ENCODE measurements around the gene FHOD3.
"Not testable (repeated sequence)": the region's sequence is repeated elsewhere in the genome, so short reads cannot be mapped to it uniquely, and the experiment has no call there.

FHOD3 gene

GRCh38 chr18:36460854-36461253 lies 163.3 kb downstream of the FHOD3 start:
- no peak overlapping the region for H3K4me3 Mint-ChIP-seq

GRCh38 chr18:36461551-36461987 lies 164.1 kb downstream of the FHOD3 start:
- DNase-seq (ENCODE audit: low spot score in 2 of 2) (no peak), ATAC-seq (ENCODE audit: low read depth) (no peak)
- Mint-ChIP-seq H3K9me3 (no peaks in the 10 kb centered on the region), H3K4me3 (no peak overlapping the region), H3K27me3 (peaks cover 4% of the 10 kb centered on the region), H3K36me3 (no peaks in the 10 kb centered on the region), H3K4me1 (peaks cover 3% of the 10 kb centered on the region), H3K27ac (no peak overlapping the region)

More at GRCh38 chr18:36460854-36461253, 163.3 kb downstream of the FHOD3 start:
- peaks cover 3% of the 10 kb centered on the region for H3K4me1 Mint-ChIP-seq
- no peak for DNase-seq (ENCODE audit: low spot score in 2 of 2)
- H3K27me3 Mint-ChIP-seq = peaks cover 4% of the 10 kb centered on the region
- H3K27ac Mint-ChIP-seq = no peak overlapping the region
- no peaks in the 10 kb centered on the region for H3K9me3 Mint-ChIP-seq
- H3K36me3 Mint-ChIP-seq = no peaks in the 10 kb centered on the region
- ATAC-seq (ENCODE audit: low read depth) = no peak

- not testable (repeated sequence) for DNase-seq (ENCODE audit: low spot score in 2 of 2); H3K36me3 Mint-ChIP-seq; H3K27ac Mint-ChIP-seq; H3K27me3 Mint-ChIP-seq; H3K9me3 Mint-ChIP-seq; H3K4me1 Mint-ChIP-seq; H3K4me3 Mint-ChIP-seq; ATAC-seq (ENCODE audit: low read depth)
Observed at GRCh38 chr18:36463516-36463915, 166.0 kb downstream of the FHOD3 start.

- H3K36me3 Mint-ChIP-seq = no peaks in the 10 kb centered on the region
- no peak for ATAC-seq (ENCODE audit: low read depth)
- DNase-seq (ENCODE audit: low spot score in 2 of 2) = no peak
- H3K9me3 Mint-ChIP-seq = no peaks in the 10 kb centered on the region
- no peak overlapping the region for H3K4me3 Mint-ChIP-seq
- H3K27ac Mint-ChIP-seq = no peak overlapping the region
- peaks cover 3% of the 10 kb centered on the region for H3K4me1 Mint-ChIP-seq
- peaks cover 7% of the 10 kb centered on the region for H3K27me3 Mint-ChIP-seq
Observed at GRCh38 chr18:36464126-36464651, 166.7 kb downstream of the FHOD3 start.

GRCh38 chr18:36465276-36465675 lies 167.8 kb downstream of the FHOD3 start:
- peaks cover 7% of the 10 kb centered on the region for H3K27me3 Mint-ChIP-seq
- ATAC-seq (ENCODE audit: low read depth) = no peak

GRCh38 chr18:36465970-36466369 lies 168.5 kb downstream of the FHOD3 start:
- H3K36me3 Mint-ChIP-seq = no peaks in the 10 kb centered on the region
- no peaks in the 10 kb centered on the region for H3K9me3 Mint-ChIP-seq
- no peak for DNase-seq (ENCODE audit: low spot score in 2 of 2)
- H3K27me3 Mint-ChIP-seq = peaks cover 7% of the 10 kb centered on the region
- peaks cover 3% of the 10 kb centered on the region for H3K4me1 Mint-ChIP-seq
- no peak for ATAC-seq (ENCODE audit: low read depth)
- no peak overlapping the region for H3K4me3 Mint-ChIP-seq
- H3K27ac Mint-ChIP-seq = no peak overlapping the region

More at GRCh38 chr18:36465276-36465675, 167.8 kb downstream of the FHOD3 start:
- no peak for DNase-seq (ENCODE audit: low spot score in 2 of 2)
- Mint-ChIP-seq H3K4me1 (peaks cover 3% of the 10 kb centered on the region), H3K36me3 (no peaks in the 10 kb centered on the region), H3K27ac (no peak overlapping the region), H3K9me3 (no peaks in the 10 kb centered on the region), H3K4me3 (no peak overlapping the region)

GRCh38 chr18:36467614-36468013 lies 170.1 kb downstream of the FHOD3 start:
- Mint-ChIP-seq H3K9me3 (no peaks in the 10 kb centered on the region), H3K36me3 (no peaks in the 10 kb centered on the region), H3K4me3 (no peak overlapping the region), H3K4me1 (no peaks in the 10 kb centered on the region), H3K27me3 (peaks cover 7% of the 10 kb centered on the region), H3K27ac (no peak overlapping the region)
- ATAC-seq (ENCODE audit: low read depth) (no peak), DNase-seq (ENCODE audit: low spot score in 2 of 2) (no peak)

- Mint-ChIP-seq H3K4me3 (no peak overlapping the region), H3K36me3 (no peaks in the 10 kb centered on the region), H3K4me1 (no peaks in the 10 kb centered on the region), H3K27ac (no peak overlapping the region), H3K9me3 (no peaks in the 10 kb centered on the region), H3K27me3 (peaks cover 7% of the 10 kb centered on the region)
- DNase-seq (ENCODE audit: low spot score in 2 of 2) (no peak), ATAC-seq (ENCODE audit: low read depth) (no peak)
Observed at GRCh38 chr18:36468161-36468560, 170.6 kb downstream of the FHOD3 start.

GRCh38 chr18:36469461-36469860 lies 171.9 kb downstream of the FHOD3 start:
- Mint-ChIP-seq H3K27me3 (peaks cover 11% of the 10 kb centered on the region), H3K4me1 (no peaks in the 10 kb centered on the region), H3K27ac (no peak overlapping the region), H3K4me3 (no peak overlapping the region), H3K9me3 (no peaks in the 10 kb centered on the region), H3K36me3 (no peaks in the 10 kb centered on the region)
- no peak for DNase-seq (ENCODE audit: low spot score in 2 of 2)
- no peak for ATAC-seq (ENCODE audit: low read depth)

GRCh38 chr18:36470896-36471295 lies 173.4 kb downstream of the FHOD3 start:
- H3K27me3 Mint-ChIP-seq = peaks cover 8% of the 10 kb centered on the region
- H3K9me3 Mint-ChIP-seq = no peaks in the 10 kb centered on the region
- H3K4me3 Mint-ChIP-seq = no peak overlapping the region
- DNase-seq (ENCODE audit: low spot score in 2 of 2) = no peak
- H3K27ac Mint-ChIP-seq = no peak overlapping the region
- ATAC-seq (ENCODE audit: low read depth) = no peak
- H3K4me1 Mint-ChIP-seq = no peaks in the 10 kb centered on the region
- no peaks in the 10 kb centered on the region for H3K36me3 Mint-ChIP-seq

GRCh38 chr18:36471393-36471792 lies 173.9 kb downstream of the FHOD3 start:
- DNase-seq (ENCODE audit: low spot score in 2 of 2) (no peak), ATAC-seq (ENCODE audit: low read depth) (no peak)
- Mint-ChIP-seq H3K27ac (no peak overlapping the region), H3K36me3 (no peaks in the 10 kb centered on the region), H3K4me1 (no peaks in the 10 kb centered on the region), H3K9me3 (no peaks in the 10 kb centered on the region), H3K27me3 (peaks cover 8% of the 10 kb centered on the region), H3K4me3 (no peak overlapping the region)

GRCh38 chr18:36476433-36476832 lies 178.9 kb downstream of the FHOD3 start:
- H3K4me3 Mint-ChIP-seq = no peak overlapping the region
- no peak for DNase-seq (ENCODE audit: low spot score in 2 of 2)
- H3K27me3 Mint-ChIP-seq = peaks cover 7% of the 10 kb centered on the region
- peaks cover 1% of the 10 kb centered on the region for H3K9me3 Mint-ChIP-seq
- H3K36me3 Mint-ChIP-seq = no peaks in the 10 kb centered on the region
- H3K4me1 Mint-ChIP-seq = no peaks in the 10 kb centered on the region
- ATAC-seq (ENCODE audit: low read depth) = no peak
- no peak overlapping the region for H3K27ac Mint-ChIP-seq

- no peaks in the 10 kb centered on the region for H3K4me1 Mint-ChIP-seq
- peaks cover 9% of the 10 kb centered on the region for H3K27me3 Mint-ChIP-seq
- no peak overlapping the region for H3K27ac Mint-ChIP-seq
- no peak for ATAC-seq (ENCODE audit: low read depth)
- H3K9me3 Mint-ChIP-seq = peaks cover 1% of the 10 kb centered on the region
- no peak for DNase-seq (ENCODE audit: low spot score in 2 of 2)
- H3K4me3 Mint-ChIP-seq = no peak overlapping the region
- H3K36me3 Mint-ChIP-seq = no peaks in the 10 kb centered on the region
Observed at GRCh38 chr18:36477776-36478175, 180.3 kb downstream of the FHOD3 start.

- peaks cover 1% of the 10 kb centered on the region for H3K9me3 Mint-ChIP-seq
- H3K36me3 Mint-ChIP-seq = no peaks in the 10 kb centered on the region
- peaks cover 9% of the 10 kb centered on the region for H3K27me3 Mint-ChIP-seq
- no peak overlapping the region for H3K27ac Mint-ChIP-seq
- ATAC-seq (ENCODE audit: low read depth) (no peak), DNase-seq (ENCODE audit: low spot score in 2 of 2) (no peak)
- H3K4me3 Mint-ChIP-seq = no peak overlapping the region
- no peaks in the 10 kb centered on the region for H3K4me1 Mint-ChIP-seq
Observed at GRCh38 chr18:36481201-36481657, 183.7 kb downstream of the FHOD3 start.

GRCh38 chr18:36481935-36482334 lies 184.4 kb downstream of the FHOD3 start:
- Mint-ChIP-seq H3K4me1 (no peaks in the 10 kb centered on the region), H3K27me3 (peaks cover 11% of the 10 kb centered on the region), H3K9me3 (peaks cover 1% of the 10 kb centered on the region), H3K27ac (no peak overlapping the region), H3K36me3 (no peaks in the 10 kb centered on the region), H3K4me3 (no peak overlapping the region)
- ATAC-seq (ENCODE audit: low read depth) (no peak), DNase-seq (ENCODE audit: low spot score in 2 of 2) (no peak)
